Mesenteric fat pad (tissue), 1 donor: ENCODE measurements around the gene WWC2. TPM values are rescaled to one million over a fixed set of nuclear protein-coding genes. Genes with fewer than 3 reads are reported as not detected.

Source experiments
- DNase-seq: peaks from one replicate; pipeline ENCODE4 v3.0.0-alpha.2; 2020; ENCODE audit warnings: low spot score
- total RNA-seq: library from RNA; stranded (reverse); fragmentation: NEBNext Ultra II Directional; extraction: Animal tissue kit (Norgen Biotek cat#: 25700); gene quantifications from one replicate; pipeline ENCODE4 v1.2.1, GENCODE V29; 2021
- donor health status: DM: yes; HTN: yes; CAD: no.

Gene WWC2
- total RNA-seq, 1 donor from 2014 or later: 37.6 TPM

DNA sequence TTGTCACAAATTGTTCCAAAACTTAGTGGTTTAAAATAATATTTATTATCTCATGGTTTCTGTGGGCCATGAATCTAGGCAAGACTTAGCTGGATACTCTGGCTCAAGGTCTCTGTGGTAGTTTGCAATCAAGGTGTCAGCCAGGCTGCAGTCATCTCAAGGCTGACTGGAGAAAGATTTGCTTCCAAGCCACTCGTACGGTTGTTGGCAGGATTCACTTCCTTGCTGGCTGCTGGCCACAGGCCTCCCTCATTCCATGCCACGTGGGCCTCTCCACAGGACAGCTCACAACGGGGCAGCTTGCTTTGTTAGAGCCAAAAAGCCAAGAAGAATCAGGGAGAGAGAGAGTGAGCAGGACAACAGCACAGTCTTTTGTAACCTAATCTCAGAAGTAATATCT lies 101.4 kb downstream of the WWC2 start:
- DNase-seq: no peak

DNA sequence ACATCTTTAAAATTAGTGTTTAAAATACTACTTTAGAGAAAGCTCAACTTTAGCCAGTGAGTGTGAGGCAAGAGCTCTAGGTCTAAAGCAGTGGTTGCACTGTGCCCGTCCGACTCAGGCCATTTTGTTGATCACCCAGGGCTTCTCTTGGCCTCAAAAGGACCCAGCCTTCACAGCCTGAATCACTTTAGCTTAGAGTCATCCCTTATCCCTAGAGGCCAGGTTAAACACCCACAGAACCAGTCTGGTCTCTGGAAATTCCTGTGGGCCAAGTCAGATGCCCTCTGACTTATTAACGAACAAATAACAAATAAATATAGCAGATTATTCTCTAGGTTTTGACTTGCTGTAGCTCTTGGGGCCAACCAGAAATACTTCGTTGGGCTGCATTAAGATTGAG lies 102.3 kb downstream of the WWC2 start:
- no peak for DNase-seq

DNA sequence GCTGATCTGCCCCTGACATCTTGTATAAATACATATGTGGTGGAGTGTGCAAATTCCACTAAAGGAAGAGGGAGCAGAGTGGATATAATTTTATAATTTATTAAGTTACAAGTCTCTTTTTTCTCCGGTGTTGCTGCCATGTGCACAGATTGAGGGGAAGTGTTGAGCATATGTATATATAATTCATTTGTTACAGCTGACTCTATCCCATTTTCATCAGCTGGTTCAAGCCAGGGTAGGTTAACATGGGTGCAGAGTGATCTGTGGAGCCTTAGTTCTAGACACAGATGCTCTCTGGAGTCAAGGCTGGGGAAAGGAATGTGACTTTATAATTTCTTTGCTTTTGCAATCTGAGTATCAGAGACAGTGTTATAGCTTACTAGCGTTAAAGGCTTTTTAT lies 103.5 kb downstream of the WWC2 start:
- no peak for DNase-seq

DNA sequence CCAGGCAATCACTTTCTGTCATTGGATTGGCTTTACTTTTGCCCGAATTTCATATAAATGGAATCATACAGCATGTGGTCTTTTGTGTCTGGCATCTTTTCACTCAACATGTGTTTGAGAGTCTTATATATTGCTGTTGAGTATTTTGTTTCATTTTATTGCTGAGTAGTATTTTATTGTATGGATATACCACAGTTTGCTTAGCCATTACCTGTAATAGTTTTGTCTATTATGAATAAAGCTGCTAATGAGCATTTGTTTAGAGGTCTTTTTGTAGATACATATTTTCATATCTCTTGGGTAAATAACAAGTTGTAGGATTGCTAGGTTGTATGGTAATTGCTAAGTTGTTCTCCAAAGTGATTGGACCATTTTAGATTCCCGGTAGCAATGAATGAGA lies 105.7 kb downstream of the WWC2 start:
- no peak for DNase-seq

DNA sequence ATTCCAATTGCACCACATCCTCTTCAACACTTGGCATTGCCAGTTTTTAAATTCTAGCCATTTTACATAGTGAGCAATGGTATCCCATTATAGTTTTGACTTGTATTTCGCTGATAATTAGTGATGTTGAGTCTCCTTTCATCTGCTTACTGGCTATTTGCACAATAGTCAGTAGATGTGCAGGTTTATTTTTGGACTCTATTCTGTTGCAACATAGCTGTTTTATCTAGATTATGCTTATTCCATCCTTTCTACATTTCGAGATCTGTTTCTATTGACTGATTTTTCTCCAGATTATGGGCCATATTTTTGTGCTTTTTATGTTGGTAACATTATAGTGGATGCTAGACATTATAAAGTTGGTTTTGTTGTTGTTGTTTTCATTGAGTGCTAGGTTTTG lies 106.1 kb downstream of the WWC2 start:
- DNase-seq: no peak

DNA sequence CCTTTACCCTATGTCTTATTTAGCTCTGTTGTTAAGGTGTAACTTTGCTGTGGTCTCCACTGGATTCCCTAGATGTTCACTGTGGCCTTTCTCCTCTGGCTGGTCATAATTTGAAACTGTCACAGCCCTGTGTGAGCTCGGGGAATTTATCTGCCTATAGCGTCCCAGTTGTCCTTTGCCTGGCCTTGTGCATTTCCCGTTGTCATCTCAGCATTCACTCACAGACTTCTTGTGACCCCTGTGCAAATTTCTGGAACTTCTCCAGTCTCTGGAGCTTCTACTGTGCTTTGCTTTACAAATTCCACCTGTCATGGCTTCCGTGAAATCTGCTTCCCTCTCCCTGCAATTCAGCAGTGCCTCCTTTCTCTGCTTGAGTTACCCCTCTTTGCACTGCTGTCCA lies 106.7 kb downstream of the WWC2 start:
- DNase-seq: no peak

DNA sequence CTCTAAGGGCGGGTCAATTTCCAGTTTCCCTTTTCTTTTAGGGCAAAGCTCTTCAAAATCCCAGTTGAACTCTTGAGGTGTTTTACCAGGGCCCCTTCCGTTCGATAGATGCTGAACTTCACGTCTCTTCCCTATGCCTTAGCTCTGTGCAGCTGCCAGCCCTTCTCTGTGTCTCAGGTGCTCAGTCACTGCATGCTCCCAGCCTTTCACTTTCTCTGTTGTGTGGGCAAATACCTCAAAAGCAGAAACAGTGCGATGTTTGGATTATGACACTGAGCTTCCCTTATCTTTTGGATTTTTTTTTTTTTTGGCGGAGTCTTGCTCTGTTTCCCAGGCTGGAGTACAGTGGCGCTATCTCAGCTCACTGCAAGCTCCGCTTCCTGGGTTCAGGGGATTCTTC lies 112.5 kb downstream of the WWC2 start:
- DNase-seq: no peak

DNA sequence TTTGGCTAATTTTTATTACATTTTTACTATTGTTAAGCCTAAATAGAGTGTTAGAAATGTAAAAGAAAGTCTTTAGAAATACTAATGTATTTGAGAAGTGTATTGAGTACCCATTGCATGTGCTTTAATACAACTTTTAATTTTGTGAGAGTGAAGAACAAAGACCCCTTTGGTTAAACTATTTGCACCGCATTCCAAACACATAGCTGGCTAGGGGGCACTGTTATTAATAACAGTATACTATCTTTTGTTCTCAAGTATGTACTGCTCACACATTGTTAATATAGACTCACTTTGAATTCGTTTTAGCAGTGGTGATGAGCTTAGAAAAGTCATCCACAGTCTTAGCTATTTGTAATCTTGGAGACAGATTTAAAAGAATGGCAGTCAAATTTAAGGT lies 114.9 kb downstream of the WWC2 start:
- DNase-seq: no peak

DNA sequence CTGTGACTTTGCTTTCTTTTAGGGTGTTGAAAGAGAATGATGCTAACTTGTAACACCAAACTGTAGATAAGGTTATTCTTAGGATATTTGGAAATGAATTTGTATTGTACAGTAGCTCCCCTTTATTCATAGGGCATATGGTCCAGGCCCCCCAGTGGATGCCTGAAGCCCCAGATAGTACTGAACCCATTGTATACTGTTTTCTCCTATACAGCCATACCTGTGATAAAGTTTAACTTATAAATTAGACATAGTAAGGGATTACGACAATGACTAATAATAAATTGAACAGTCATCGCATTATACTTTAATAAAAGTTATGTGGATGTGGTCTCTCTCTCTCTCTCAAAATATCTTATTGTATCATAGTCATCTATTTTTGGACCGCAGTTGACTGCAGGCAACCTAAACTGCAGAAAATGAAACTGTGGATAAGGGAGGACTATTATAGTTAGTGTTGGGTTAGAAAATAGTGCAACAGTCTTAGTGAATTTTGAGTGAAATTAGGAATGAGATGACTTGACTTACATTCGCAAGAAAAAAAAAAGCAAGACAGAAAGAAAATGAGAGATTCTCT lies 115.9 kb downstream of the WWC2 start:
- no peak for DNase-seq

DNA sequence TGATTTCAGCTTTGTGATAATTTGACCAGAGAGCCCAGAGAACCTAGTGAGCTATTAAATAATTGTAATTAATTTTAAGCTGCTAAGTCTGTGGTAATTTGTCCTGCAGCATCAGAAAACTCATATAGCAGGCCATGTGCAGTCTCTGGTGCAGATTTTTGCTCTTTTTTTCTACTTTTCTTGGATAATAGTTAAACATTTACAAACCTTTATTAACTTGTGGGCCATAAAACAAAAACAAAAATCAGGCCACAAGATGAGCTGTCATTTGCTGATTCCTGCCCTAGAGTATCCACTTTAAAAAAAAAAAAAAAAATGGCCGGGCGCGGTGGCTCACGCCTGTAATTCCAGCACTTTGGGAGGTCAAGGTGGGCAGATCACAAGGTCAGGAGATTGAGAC lies 121.2 kb downstream of the WWC2 start:
- DNase-seq: no peak

DNA sequence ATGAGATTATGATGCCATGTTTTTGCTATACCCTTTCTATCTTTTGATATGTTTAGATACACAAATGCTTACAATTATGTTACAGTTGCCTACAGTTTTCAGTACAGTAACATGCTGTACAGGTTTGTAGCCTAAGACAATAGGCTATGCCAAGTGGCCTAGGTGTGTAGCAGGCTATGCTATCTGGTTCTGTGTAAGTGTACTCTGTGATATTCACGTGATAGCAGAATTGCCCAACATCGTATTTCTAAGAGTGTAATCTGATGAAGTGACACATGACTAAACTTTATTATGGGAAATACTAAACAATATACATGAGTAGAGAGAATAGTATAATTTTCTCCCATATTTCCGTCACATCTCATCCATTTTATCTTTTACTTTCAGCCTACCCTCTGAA lies 124.0 kb downstream of the WWC2 start:
- no peak for DNase-seq

DNA sequence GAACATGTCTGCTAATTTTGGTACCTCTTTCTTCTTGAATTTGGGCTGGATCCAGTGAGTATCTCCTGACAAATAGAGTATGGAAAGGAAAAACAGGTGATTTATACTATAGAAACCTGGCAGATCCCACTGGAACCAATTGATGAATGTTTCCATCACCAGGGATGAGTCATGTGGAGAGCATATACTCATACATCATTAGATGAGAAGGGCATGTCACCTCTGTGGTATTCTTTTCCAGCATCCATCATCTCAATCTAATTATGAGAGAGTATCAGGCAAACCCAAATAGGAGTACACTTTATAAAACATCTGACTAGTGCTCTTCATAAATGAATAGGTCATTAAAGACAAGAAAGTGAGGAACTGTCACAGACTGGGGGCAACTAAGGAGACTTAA lies 130.3 kb downstream of the WWC2 start:
- no peak for DNase-seq

DNA sequence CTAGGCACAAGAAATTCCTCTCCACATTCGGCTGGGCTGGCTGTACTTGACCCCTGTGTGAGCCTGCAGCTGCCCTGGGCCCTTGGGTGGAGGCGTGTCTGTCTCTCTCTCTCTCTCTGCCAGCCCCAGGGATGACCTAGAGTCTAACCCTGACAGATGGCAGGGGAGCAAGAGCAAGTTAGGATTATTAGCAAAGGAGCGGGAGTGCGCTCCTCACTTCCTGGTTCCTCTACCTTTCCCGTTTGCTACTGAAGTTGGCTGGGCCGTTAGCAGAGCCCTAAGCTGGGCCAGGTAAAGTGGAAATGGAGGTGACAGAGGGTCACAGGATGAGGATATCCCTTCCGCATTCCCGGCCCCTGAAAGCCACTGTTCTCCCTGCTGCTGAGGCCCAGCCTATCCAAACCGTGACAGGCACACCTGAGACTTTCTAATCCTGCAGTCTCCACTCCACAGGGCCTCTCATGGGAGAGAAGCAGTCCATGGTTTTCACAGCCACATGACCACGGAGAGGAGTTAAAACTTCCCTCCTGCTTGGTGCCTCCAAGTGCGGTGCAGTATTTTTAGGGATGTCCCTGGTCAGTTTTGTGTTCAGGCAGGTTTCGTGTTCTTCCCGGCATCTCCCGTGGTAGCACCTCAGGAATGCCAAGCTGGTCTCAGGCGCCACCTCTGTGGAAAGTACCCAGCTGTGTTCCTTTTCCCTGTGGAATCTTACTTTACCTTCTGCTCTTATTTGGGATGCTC lies 141.7 kb downstream of the WWC2 start:
- DNase-seq: no peak

DNA sequence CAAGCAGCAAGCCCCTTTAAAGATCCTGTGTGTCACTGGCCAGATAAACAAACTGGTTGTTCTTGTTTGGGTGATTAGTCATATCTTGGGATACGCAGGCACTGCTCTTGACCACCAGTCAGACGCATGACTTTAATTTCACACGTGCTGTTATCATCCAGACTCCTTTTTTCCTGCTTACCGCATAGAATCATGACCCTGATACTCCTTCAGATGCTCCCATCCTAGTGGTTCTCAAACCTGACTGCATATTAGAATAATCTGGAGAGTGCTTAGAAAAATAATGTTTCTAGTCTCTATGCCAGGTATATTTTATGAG lies 142.2 kb downstream of the WWC2 start:
- no peak for DNase-seq

DNA sequence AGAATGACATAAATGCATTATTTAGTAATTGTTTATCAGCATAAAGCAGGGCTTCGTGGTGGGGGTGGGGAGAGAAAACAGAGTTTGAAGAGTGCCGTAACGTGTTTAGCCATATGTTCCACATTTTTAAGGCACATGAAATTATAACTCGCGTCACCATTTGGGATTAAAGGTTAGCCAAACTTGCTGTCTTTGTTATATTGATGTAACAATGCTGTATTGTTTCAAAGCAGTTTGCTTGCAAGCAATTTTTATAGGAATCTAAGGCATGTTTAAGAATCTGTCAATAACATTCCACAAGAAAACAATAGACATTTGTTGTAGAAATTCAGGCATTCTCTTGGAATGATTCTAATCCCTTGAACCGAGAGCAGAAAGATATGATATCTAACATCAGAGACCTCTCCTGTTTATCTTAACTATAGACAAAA lies 142.7 kb downstream of the WWC2 start:
- no peak for DNase-seq

DNA sequence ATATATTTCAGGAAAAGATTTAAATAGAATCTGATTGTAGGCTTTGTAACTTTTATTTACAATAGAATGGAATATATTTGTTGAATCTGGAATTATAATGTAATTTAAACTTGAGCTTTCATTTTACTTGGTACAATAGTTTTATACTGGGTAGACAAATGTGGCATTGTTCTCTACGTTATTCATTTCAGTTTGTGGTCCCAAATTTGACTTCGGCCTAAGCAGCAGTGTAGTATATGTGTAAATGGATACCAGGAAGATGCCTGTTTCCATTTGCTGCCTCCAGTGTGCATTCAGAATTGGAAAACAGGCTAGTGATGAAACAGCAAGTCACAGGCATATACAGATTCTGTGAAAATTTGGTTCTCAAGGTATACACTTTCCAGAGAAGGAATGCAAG lies 143.2 kb downstream of the WWC2 start:
- DNase-seq: no peak

DNA sequence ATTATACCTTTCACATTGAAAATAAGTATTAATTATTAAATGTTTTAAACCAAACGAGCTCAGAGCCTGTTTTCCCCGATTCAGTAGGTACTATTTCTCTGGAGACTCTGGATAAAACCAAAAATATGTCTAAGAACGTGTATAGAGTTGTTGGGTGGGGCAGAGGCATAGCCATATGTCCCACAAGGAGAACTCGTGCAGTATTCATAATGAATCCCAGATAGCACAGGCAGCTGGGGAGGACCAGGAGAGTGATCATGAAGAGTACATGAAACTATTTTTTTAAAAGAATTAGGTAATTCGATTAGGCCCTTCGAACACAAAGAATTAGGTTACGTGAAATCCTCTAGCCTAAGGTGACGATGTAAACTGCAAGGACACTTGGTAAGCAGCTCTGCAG lies 145.0 kb downstream of the WWC2 start:
- DNase-seq: no peak

DNA sequence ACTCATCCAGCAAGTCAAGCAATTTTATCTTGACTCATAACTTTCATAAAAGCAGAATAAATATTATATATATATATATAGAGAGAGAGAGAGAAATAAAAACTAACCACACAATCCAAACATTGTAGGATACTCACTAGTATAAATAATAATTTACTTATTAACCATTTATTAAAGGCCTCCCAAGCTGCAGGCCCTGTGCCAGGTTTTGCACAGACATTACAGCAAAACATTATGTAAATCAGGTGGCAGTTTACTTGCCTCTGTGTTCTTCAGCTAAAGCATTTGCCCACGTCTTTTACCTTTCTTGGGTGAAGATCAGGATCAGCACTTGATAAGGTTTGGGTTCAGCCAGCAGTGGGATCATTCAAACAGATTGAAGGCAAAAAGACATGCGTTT lies 145.4 kb downstream of the WWC2 start:
- DNase-seq: no peak

DNA sequence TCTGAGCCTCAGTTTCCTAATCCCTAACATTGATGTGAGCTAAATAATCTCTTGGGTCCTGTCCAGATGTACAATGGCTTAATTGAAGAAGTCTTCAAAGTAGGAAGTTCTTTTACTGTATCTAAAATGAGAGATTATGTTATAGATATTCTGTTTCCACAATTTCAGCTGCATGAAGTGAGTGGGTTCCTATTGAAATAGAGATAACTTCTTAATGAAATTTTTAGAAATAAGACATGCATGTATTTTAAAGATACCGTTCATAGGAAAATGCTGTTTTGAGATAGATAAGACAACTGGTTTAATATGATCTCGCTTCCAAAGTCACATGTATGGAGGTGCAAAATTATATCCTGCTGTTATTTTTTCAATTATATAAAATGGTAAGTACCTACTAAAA lies 149.1 kb downstream of the WWC2 start:
- no peak for DNase-seq

DNA sequence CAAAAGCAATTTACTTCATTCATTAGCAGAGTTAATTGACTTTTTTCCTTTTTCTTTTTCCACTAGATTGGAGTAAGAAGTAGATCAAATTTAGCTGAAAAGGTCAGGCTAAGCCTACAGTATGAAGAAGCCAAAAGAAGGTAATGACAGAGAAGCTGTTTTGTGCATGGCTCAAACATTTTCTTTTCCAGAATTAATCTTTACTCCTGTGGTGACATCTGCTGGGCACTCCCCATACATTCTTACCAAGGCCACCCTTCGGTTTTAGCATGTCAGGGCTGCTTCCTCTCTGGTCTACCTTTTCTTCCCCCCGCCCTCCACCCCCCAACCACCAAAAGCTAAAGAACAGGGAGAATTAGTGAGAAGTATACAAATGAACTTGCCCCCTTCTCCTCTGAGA lies 150.8 kb downstream of the WWC2 start:
- no peak for DNase-seq

DNA sequence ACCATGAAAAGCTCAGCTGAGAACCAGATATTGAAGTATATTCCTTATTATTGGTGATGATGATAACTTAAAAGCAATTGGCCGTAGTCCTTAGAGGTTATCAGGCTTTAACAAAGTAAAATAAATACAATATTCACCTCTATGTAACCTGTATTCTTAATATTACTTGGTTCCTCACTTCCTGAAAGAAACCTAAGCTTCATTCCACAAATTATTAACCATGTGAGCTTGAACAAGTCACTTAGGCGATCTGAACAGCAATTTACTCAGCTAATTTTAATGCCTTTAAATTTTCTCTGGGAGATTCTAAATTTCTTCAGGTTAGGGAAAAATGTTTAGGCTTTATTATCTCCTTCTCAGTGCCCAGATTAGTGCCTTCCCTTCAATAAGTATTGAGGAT lies 151.8 kb downstream of the WWC2 start:
- no peak for DNase-seq

DNA sequence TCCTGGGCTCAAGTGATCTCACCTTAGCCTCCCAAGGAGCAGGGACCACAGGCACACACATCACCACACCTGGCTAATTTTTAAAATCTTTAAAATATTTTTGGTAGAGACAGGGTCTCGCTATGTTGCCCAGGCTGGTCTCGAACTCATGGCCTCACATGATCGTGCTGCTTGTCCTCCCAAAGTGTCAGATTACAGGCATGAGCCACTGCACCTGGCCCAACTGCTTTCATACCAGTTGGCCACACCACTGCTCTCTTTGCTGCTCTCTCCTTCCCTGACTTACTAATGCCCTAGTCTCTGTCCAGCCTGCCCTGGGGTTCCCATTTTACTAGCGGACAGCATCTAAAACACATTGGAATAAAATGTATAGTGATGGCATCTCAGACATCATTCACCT lies 153.9 kb downstream of the WWC2 start:
- DNase-seq: no peak

DNA sequence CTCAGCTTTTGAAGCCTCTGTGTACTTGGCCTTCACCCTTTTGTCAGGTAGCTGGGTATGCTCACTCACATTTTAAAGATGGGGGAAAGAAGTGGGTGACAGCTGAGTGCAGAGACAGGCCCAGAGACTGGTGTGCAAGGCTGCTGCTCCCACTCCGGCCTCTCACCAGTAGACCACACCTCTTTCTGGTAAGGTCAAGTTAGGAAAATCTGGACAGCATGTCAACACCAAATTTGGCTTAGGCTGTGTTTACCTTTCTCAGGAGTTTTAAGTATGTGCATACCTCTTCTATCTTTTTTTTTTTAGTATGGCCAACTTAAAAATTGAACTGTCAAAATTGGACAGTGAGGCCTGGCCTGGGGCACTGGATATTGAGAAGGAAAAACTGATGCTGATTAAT lies 154.4 kb downstream of the WWC2 start:
- no peak for DNase-seq

DNA sequence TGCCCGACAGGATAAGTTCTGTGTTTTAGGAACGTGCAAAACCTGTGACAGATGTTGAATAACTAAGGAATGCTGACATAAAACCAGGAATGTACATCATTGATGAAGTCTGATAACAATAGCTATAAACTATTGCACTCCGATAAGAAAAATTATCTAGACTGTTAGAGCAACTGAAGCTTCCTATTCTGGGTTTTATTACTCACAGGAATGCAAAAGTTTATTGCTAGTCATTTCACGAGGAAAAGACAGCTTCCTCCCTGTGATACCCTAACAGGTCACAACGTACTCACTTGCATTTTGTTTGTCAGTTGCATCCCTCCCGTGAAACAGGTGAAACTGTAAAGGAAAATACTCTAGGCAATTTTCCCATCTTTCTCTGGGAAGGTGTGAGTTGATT lies 155.1 kb downstream of the WWC2 start:
- DNase-seq: no peak
